ENCODE data around the gene SLIT3.
"Not testable (repeated sequence)": the region's sequence is repeated elsewhere in the genome, so short reads cannot be mapped to it uniquely, and the experiment has no call there.

The SLIT3 gene

GRCh38 chr5:168630958-168631357, 670.0 kb downstream of the SLIT3 start:
- not testable (repeated sequence) for H3K27ac ChIP-seq (ENCODE audit: low read length); H3K36me3 ChIP-seq (ENCODE audit: insufficient read depth, low read depth, low read length); H3K4me1 ChIP-seq (ENCODE audit: insufficient read depth, low read length); H3K4me3 ChIP-seq (ENCODE audit: low read length); H3K27me3 ChIP-seq (ENCODE audit: insufficient read depth, low read length); H3K9ac ChIP-seq (ENCODE audit: low read depth, low read length)
- peaks cover 14% of the 10 kb centered on the region for H3K9me3 ChIP-seq (ENCODE audit: insufficient read depth, low read depth, low read length)

DNA sequence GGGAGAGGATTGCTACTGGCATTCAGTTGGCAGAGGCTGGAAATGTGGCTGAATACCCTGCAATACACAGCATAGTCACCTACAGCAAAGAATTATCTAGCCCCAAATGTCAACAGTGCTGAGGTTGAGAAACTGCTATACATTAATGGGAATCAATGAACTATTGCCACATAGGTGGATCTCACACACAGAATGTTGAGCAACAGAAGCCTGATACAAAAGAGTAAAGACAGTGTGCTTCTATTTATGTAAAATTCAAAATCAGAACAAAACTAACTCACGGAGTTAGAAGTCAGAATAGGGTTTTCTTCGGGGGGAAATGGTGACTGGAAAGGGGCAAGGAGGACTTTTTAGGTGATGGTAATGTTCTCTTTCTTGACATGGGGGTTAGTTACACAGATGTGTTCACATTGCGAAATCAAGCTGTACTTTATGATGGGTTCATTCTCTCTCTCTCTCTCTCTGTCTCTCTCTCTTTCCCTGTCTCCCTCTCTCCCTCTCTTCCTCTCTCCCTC, 676.0 kb downstream of the SLIT3 start:
- H3K27me3 ChIP-seq (ENCODE audit: insufficient read depth, low read length): no peaks in the 10 kb centered on the region
- no peaks in the 10 kb centered on the region for H3K4me1 ChIP-seq (ENCODE audit: insufficient read depth, low read length)
- no peak overlapping the region for H3K9ac ChIP-seq (ENCODE audit: low read depth, low read length)
- H3K27ac ChIP-seq (ENCODE audit: low read length): no peak overlapping the region
- no peak overlapping the region for H3K4me3 ChIP-seq (ENCODE audit: low read length)
- no peaks in the 10 kb centered on the region for H3K36me3 ChIP-seq (ENCODE audit: insufficient read depth, low read depth, low read length)
- H3K9me3 ChIP-seq (ENCODE audit: insufficient read depth, low read depth, low read length): peaks cover 2% of the 10 kb centered on the region

- Histone ChIP-seq H3K27me3 (ENCODE audit: insufficient read depth, low read length) (no peaks in the 10 kb centered on the region), H3K4me1 (ENCODE audit: insufficient read depth, low read length) (no peaks in the 10 kb centered on the region), H3K36me3 (ENCODE audit: insufficient read depth, low read depth, low read length) (no peaks in the 10 kb centered on the region), H3K9me3 (ENCODE audit: insufficient read depth, low read depth, low read length) (no peaks in the 10 kb centered on the region), H3K4me3 (ENCODE audit: low read length) (no peak overlapping the region), H3K27ac (ENCODE audit: low read length) (no peak overlapping the region), H3K9ac (ENCODE audit: low read depth, low read length) (no peak overlapping the region)
These were observed 680.1 kb downstream of the SLIT3 start for GRCh38 chr5:168620807-168621206.

DNA sequence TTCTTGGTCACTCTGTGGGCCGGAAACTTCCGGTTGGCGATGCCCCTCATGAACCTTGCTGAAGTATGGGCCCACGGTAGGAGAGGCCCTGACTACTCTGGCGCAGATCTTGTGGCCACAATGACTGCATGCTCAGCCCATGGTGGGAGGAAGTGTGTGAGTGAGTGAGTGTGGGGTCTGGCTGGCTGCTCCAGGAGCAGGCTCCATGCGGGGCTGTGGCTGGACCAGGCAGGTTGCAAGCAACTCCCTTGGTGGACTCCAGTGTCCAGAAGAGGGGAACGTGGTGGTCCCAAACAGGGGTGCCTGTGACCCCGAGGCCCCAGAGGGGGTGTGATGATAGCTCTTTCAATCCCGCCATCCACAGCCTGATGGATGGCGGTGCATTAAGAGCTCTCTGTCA, 686.3 kb downstream of the SLIT3 start:
- no peak overlapping the region for H3K9ac ChIP-seq (ENCODE audit: low read depth, low read length)
- H3K27ac ChIP-seq (ENCODE audit: low read length): no peak overlapping the region
- no peaks in the 10 kb centered on the region for H3K36me3 ChIP-seq (ENCODE audit: insufficient read depth, low read depth, low read length)
- H3K9me3 ChIP-seq (ENCODE audit: insufficient read depth, low read depth, low read length): no peaks in the 10 kb centered on the region
- H3K27me3 ChIP-seq (ENCODE audit: insufficient read depth, low read length): no peaks in the 10 kb centered on the region
- H3K4me1 ChIP-seq (ENCODE audit: insufficient read depth, low read length): peaks cover 4% of the 10 kb centered on the region; the same call in 1 of the 2 replicates
- H3K4me3 ChIP-seq (ENCODE audit: low read length): no peak overlapping the region

- Histone ChIP-seq H3K4me3 (ENCODE audit: low read length) (no peak overlapping the region), H3K9me3 (ENCODE audit: insufficient read depth, low read depth, low read length) (no peaks in the 10 kb centered on the region), H3K27ac (ENCODE audit: low read length) (no peak overlapping the region), H3K36me3 (ENCODE audit: insufficient read depth, low read depth, low read length) (no peaks in the 10 kb centered on the region), H3K4me1 (ENCODE audit: insufficient read depth, low read length) (peaks cover 4% of the 10 kb centered on the region; the same call in 1 of the 2 replicates), H3K9ac (ENCODE audit: low read depth, low read length) (no peak overlapping the region), H3K27me3 (ENCODE audit: insufficient read depth, low read length) (no peaks in the 10 kb centered on the region)
These were observed 686.9 kb downstream of the SLIT3 start for GRCh38 chr5:168613996-168614395.

GRCh38 chr5:168613396-168613795, 687.5 kb downstream of the SLIT3 start:
- no peaks in the 10 kb centered on the region for H3K27me3 ChIP-seq (ENCODE audit: insufficient read depth, low read length)
- peaks cover 4% of the 10 kb centered on the region; the same call in 1 of the 2 replicates for H3K4me1 ChIP-seq (ENCODE audit: insufficient read depth, low read length)
- H3K9ac ChIP-seq (ENCODE audit: low read depth, low read length): no peak overlapping the region

DNA sequence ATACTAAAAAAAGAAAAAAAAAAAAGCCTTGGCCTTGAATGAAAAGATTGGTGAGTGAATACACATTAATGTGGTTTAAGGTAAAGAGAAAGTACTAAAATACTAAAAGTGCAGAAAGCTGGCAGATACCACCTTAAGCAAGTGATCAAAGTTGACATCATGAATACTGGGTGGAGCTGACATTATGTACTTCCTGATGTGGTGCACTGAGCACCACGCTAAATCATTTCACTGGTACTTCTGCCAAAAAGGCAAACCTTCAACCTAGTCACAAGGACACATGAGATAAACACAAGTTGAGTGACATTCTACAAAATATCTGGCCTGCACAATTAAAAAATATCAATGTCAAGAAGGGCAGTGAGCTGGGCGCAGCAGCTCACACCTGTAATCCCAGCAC, 687.9 kb downstream of the SLIT3 start:
- Histone ChIP-seq H3K27ac (ENCODE audit: low read length) (no peak overlapping the region), H3K36me3 (ENCODE audit: insufficient read depth, low read depth, low read length) (no peaks in the 10 kb centered on the region), H3K4me3 (ENCODE audit: low read length) (no peak overlapping the region), H3K27me3 (ENCODE audit: insufficient read depth, low read length) (no peaks in the 10 kb centered on the region), H3K4me1 (ENCODE audit: insufficient read depth, low read length) (peaks cover 4% of the 10 kb centered on the region; the same call in 1 of the 2 replicates), H3K9me3 (ENCODE audit: insufficient read depth, low read depth, low read length) (no peaks in the 10 kb centered on the region), H3K9ac (ENCODE audit: low read depth, low read length) (no peak overlapping the region)

More at GRCh38 chr5:168613396-168613795, 687.5 kb downstream of the SLIT3 start:
- Histone ChIP-seq H3K9me3 (ENCODE audit: insufficient read depth, low read depth, low read length) (no peaks in the 10 kb centered on the region), H3K36me3 (ENCODE audit: insufficient read depth, low read depth, low read length) (no peaks in the 10 kb centered on the region), H3K27ac (ENCODE audit: low read length) (no peak overlapping the region), H3K4me3 (ENCODE audit: low read length) (no peak overlapping the region)

DNA sequence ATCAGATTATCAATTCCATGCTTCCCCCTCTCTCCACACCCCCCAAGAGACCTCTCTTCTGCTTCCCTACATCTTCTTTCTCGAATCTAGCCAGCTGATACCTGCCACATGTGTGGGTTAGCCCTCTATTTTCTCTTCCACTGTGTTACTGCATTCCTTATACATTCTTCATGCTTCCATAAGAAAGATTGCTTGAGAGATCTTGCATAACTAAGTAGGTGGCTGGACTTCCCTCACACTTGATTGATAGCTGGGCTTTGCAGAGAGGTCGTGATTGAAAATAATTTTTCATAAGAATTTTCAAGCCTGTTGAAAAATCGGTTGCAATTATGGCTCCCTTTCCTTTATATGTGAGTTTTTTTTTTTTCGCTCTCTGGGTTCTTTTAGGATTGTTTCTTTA, 688.8 kb downstream of the SLIT3 start:
- Histone ChIP-seq H3K27me3 (ENCODE audit: insufficient read depth, low read length) (no peaks in the 10 kb centered on the region), H3K27ac (ENCODE audit: low read length) (no peak overlapping the region), H3K4me1 (ENCODE audit: insufficient read depth, low read length) (peaks cover 4% of the 10 kb centered on the region; the same call in 1 of the 2 replicates), H3K36me3 (ENCODE audit: insufficient read depth, low read depth, low read length) (no peaks in the 10 kb centered on the region), H3K9me3 (ENCODE audit: insufficient read depth, low read depth, low read length) (no peaks in the 10 kb centered on the region), H3K9ac (ENCODE audit: low read depth, low read length) (no peak overlapping the region), H3K4me3 (ENCODE audit: low read length) (no peak overlapping the region)

Data from iPS-20b (cell line).